ENCODE data around the gene ALKBH4.

- TF ChIP-seq CTCF (conservative IDR thresholded peaks at IDR 0.05; ENCODE audit: low read depth, low read length) (no peak), EZH2 (IDR thresholded peaks at IDR 0.05; ENCODE audit: low read length, unreplicated experiment) (no peak), EZH2phosphoT487 (IDR thresholded peaks at IDR 0.05; ENCODE audit: borderline replicate concordance, low read length) (no peak)
Observed at GRCh38 chr7:102418592-102418991, 46.1 kb downstream of the ALKBH4 start.
